ENCODE results near the gene PARD3. TPM values are rescaled to one million over a fixed set of nuclear protein-coding genes. Genes with fewer than 3 reads are reported as not detected.
A peak's percentile ranks its signal among the peaks of the same experiment; 100 is the strongest.

The PARD3 gene
- total RNA-seq, 2 donors from 2014 or later: 31.6 to 41.6 TPM

GRCh38 chr10:34113504-34114225 lies 701.4 kb downstream of the PARD3 start:
- Histone ChIP-seq H3K4me1 (peaks cover 0 to 13% of the 10 kb centered on the region in 2 donors), H3K9me3 (no peaks in the 10 kb centered on the region), H3K27ac (no peak overlapping the region), H3K36me3 (peaks cover 9% of the 10 kb centered on the region), H3K4me3 (no peak overlapping the region), H3K27me3 (no peaks in the 10 kb centered on the region)
- no peak for TF ChIP-seq CTCF (IDR thresholded peaks at IDR 0.05)
- DNase-seq (ENCODE audit: low spot score): peak; percentile 44

DNA sequence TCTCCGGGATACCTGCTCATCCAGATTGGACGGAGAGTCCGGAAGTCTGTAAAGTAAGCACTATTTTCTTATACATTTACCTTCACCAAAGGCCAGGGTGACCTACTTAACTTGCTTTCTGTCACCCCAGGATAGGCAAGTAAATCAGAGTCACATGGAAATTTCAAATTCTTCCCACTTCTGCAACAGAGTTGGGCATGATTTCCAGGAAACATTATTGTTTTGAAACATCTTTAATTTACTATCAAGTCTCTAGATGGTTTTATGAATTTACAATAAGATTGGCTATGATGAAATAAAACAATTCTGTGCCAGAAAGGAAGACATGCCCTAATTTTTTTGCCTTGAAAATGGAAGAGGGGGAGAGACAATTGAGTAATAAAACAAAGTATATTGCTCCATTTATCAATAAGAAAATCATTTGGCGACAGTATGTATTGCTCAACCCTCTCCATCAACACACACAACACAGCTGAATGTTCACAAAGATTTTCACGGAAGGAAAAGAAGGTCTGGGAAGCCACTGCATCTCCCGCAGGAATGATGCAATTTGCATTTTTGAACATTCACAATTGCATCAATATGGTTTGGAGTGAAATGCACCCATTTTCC lies 702.8 kb downstream of the PARD3 start:
- H3K27ac ChIP-seq: no peak overlapping the region
- peaks cover 0 to 12% of the 10 kb centered on the region in 2 donors for H3K4me1 ChIP-seq
- H3K4me3 ChIP-seq: no peak overlapping the region
- no peaks in the 10 kb centered on the region for H3K27me3 ChIP-seq
- no peak for TF ChIP-seq CTCF (IDR thresholded peaks at IDR 0.05)
- no peak for DNase-seq (ENCODE audit: low spot score)
- H3K9me3 ChIP-seq: no peaks in the 10 kb centered on the region
- H3K36me3 ChIP-seq: peaks cover 9% of the 10 kb centered on the region

- TF ChIP-seq CTCF (IDR thresholded peaks at IDR 0.05): no peak
- Histone ChIP-seq H3K9me3 (no peaks in the 10 kb centered on the region), H3K4me1 (peaks cover 0 to 1% of the 10 kb centered on the region in 2 donors), H3K36me3 (peaks cover 9% of the 10 kb centered on the region), H3K27ac (no peak overlapping the region), H3K4me3 (no peak overlapping the region), H3K27me3 (no peaks in the 10 kb centered on the region)
- DNase-seq (ENCODE audit: low spot score): no peak
These were observed 703.9 kb downstream of the PARD3 start for GRCh38 chr10:34111179-34111578.

DNA sequence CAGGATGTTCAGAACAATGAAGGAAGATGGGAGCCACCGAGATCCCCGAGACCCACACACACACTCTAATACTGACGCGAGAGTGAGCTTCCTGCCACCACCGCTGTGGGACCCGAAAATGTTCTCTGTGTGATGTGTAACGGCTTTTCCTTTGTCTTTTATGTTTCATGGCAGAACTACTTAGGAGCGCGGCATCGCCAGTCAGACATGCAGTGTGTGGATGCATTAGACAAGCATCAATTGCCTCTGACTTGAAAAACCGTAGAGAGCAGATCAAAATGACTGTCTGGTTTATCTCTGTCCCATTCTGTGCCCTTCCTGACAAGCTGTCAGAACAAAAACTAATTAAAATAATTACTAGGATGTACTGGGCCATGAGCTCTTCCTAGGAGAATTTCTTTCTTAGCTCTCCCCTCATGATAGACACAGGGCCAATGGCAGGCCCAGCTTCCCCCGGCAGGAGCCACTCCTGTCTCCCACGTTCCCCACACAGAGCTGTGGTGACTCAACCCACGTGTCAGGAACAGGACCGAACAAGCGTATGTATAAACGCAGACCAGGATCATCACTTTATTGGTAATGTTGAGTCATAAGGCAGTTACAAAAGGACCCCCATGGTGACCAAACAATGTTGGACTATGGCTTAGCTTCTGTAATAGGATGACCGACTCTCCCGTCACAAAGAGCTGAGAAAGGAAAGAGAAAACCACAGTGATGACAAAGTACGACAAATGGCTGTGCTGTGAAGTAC lies 705.0 kb downstream of the PARD3 start:
- Histone ChIP-seq H3K36me3 (peaks cover 9% of the 10 kb centered on the region), H3K4me3 (no peak overlapping the region), H3K27me3 (no peaks in the 10 kb centered on the region), H3K4me1 (peaks cover 0 to 2% of the 10 kb centered on the region in 2 donors), H3K9me3 (no peaks in the 10 kb centered on the region), H3K27ac (no peak overlapping the region)
- peak; percentile 18 for DNase-seq (ENCODE audit: low spot score)
- no peak for TF ChIP-seq CTCF (IDR thresholded peaks at IDR 0.05)

DNA sequence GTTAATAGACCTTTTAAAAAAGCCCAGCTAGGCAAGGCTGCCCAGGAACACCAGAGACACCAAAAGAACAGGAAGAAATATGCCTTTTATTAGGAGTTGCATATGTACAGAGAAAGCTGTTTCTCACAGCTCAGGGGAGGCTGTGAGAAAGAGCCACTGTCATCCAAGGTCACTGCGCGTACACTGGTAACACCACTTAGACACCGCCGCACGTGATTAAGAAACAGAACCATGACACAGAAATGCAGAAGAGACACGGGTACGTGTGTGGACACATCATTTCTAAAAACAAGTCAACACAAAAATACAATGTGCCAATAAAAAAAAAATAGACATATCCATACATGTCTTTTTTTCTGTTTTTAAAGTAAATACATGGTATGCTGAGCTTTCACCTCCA lies 705.6 kb downstream of the PARD3 start:
- no peak for TF ChIP-seq CTCF (IDR thresholded peaks at IDR 0.05)
- peaks cover 9% of the 10 kb centered on the region for H3K36me3 ChIP-seq
- no peak overlapping the region for H3K4me3 ChIP-seq
- H3K27ac ChIP-seq: no peak overlapping the region
- H3K27me3 ChIP-seq: no peaks in the 10 kb centered on the region
- no peaks in the 10 kb centered on the region for H3K9me3 ChIP-seq
- peaks cover 0 to 8% of the 10 kb centered on the region in 2 donors for H3K4me1 ChIP-seq
- DNase-seq (ENCODE audit: low spot score): no peak
